T-cell (primary cell): ENCODE results near the gene RNF212. TPM values are rescaled to one million over a fixed set of nuclear protein-coding genes. Genes with fewer than 3 reads are reported as not detected.

Experiments
- ATAC-seq, 4 experiments: fragments of 200-7000 bp in 3 of 4; fragments of 150-1000 bp in 1 of 4; cut with Tn5 transposase; replicated peaks in 1 of 4; 1 replicate in 3 of 4; 2 replicates in 1 of 4; pipeline ENCODE4 v1.10.0; 2021; ENCODE audit warnings: moderate library complexity in 3 of 4, mild to moderate bottlenecking in 2 of 4, moderate number of reproducible peaks in 1 of 4
- CTCF ChIA-PET, 2 donors: fragments of 300-600 bp; sonication (Branson Sonifier 250); formaldehyde crosslinking; loops; one replicate each; lab custom pipeline; 2022; ENCODE audit warnings: antibody characterized with exemption in 2 of 2; lab: Charles Lee
- POLR2A ChIA-PET, 2 donors: fragments of 300-600 bp; sonication (Branson Sonifier 250); formaldehyde crosslinking; loops; one replicate each; lab custom pipeline; 2022; ENCODE audit warnings: antibody characterized with exemption in 2 of 2; lab: Charles Lee
- DNase-seq, 35 experiments: peaks; one replicate each; pipeline versions ENCODE4 v3.0.0 to v3.0.0-alpha.2; 2013 to 2023
- H3K27ac ChIP-seq: one replicate; pipeline ENCODE4 v1.5.1; 2013; ENCODE audit warnings: low read length
- H3K27me3 ChIP-seq, 2 experiments: replicated peaks in 1 of 2; 1 replicate in 1 of 2; 2 replicates in 1 of 2; pipeline versions ENCODE4 v1.6.1 to v1.7.0; 2013; ENCODE audit warnings: low read length in 1 of 2, mixed read lengths in 1 of 2; ENCODE audit not compliant: control insufficient read depth in 2 of 2, insufficient read depth in 2 of 2; ENCODE audit errors: extremely low read depth in 1 of 2
- H3K36me3 ChIP-seq, 2 donors: 1 replicate in 1 of 2; 2 replicates in 1 of 2; pipeline versions ENCODE4 v1.6.1 to v1.7.0; 2013; ENCODE audit warnings: low read length in 1 of 2; ENCODE audit not compliant: control insufficient read depth in 2 of 2, insufficient read depth in 1 of 2; ENCODE audit errors: extremely low read depth in 1 of 2
- H3K4me1 ChIP-seq, 2 experiments: 1 replicate in 1 of 2; 2 replicates in 1 of 2; pipeline versions ENCODE4 v1.6.1 to v1.7.0; 2013; ENCODE audit warnings: low read length in 2 of 2, mixed read lengths in 1 of 2; ENCODE audit not compliant: insufficient read depth in 2 of 2, control insufficient read depth in 1 of 2; ENCODE audit errors: extremely low read depth in 1 of 2
- H3K4me3 ChIP-seq, 2 donors: 1 replicate in 1 of 2; 2 replicates in 1 of 2; pipeline versions ENCODE4 v1.5.1 to v1.7.0; 2013; ENCODE audit warnings: mild to moderate bottlenecking in 2 of 2, low read length in 1 of 2, moderate library complexity in 1 of 2; ENCODE audit not compliant: control insufficient read depth in 1 of 2; ENCODE audit errors: extremely low read depth in 1 of 2
- H3K9me3 ChIP-seq: 2 replicates; pipeline ENCODE4 v1.7.0; 2013
- H3K27ac Mint-ChIP-seq, 2 donors: one replicate each; pipeline ENCODE4 v1.8.0; 2020 to 2021; ENCODE audit warnings: mild to moderate bottlenecking in 2 of 2, mixed read lengths in 2 of 2
- H3K27me3 Mint-ChIP-seq, 2 donors: one replicate each; pipeline ENCODE4 v1.8.0; 2021 to 2022; ENCODE audit warnings: mixed read lengths in 2 of 2
- H3K36me3 Mint-ChIP-seq: one replicate; pipeline ENCODE4 v1.8.0; 2021; ENCODE audit warnings: mixed read lengths
- H3K4me1 Mint-ChIP-seq, 3 donors: one replicate each; pipeline ENCODE4 v1.8.0; 2020 to 2022; ENCODE audit warnings: mixed read lengths in 3 of 3, mild to moderate bottlenecking in 1 of 3
- H3K4me3 Mint-ChIP-seq, 3 donors: one replicate each; pipeline ENCODE4 v1.8.0; 2020 to 2022; ENCODE audit warnings: mild to moderate bottlenecking in 3 of 3, mixed read lengths in 3 of 3, moderate library complexity in 3 of 3
- H3K9me3 Mint-ChIP-seq, 3 donors: one replicate each; pipeline ENCODE4 v1.8.0; 2020 to 2022; ENCODE audit warnings: mixed read lengths in 3 of 3
- WGBS: methylation state at CpG from one replicate; pipeline ENCODE4 v1.1.5; 2013; ENCODE audit warnings: missing lambda C conversion rate; ENCODE audit not compliant: insufficient coverage; 5-methylcytosine and 5-hydroxymethylcytosine counted together
- total RNA-seq, 35 experiments: library from RNA in 6 of 35; stranded (reverse) in 6 of 35; fragments of 120-200 nt in 1 of 35; gene quantifications; one replicate each; pipeline versions ENCODE4 v1.2.1 to v1.2.4 and lab custom pipeline; 2013 to 2026

The RNF212 gene
- total RNA-seq, 5 donors from 2014 or later (not counting 1 experiment from before 2014, with no cell fraction given), result 3.0 to 5.3 (median 3.9) TPM

- H3K27me3 Mint-ChIP-seq, result peaks cover 24 to 46% of the 10 kb centered on the region in 2 donors
- no peak overlapping the region for H3K4me3 Mint-ChIP-seq
- no peak for DNase-seq
- ATAC-seq, result no peak
- H3K36me3 Mint-ChIP-seq, result no peaks in the 10 kb centered on the region
- peaks cover 0 to 51% of the 10 kb centered on the region in 2 experiments for H3K27me3 ChIP-seq
- H3K36me3 ChIP-seq, result no peaks in the 10 kb centered on the region
- H3K4me1 Mint-ChIP-seq, result peaks cover 0 to 7% (median 0%) of the 10 kb centered on the region in 3 donors
- H3K27ac ChIP-seq, result no peak overlapping the region
- no peaks in the 10 kb centered on the region for H3K4me1 ChIP-seq
- H3K9me3 ChIP-seq, result no peaks in the 10 kb centered on the region
- 77% methylated on average over 19 of the region's 29 CpGs for WGBS
- POLR2A ChIA-PET, result no interaction called here
- H3K4me3 ChIP-seq, result no peak overlapping the region
- no peaks in the 10 kb centered on the region for H3K9me3 Mint-ChIP-seq
- CTCF ChIA-PET, result no interaction called here
- no peak overlapping the region for H3K27ac Mint-ChIP-seq
Observed at GRCh38 chr4:1082215-1083182, 30.9 kb downstream of the RNF212 start.

- DNase-seq (no peak), ATAC-seq (no peak)
- peaks cover 0 to 54% of the 10 kb centered on the region in 2 experiments for H3K27me3 ChIP-seq
- H3K4me3 ChIP-seq, result no peak overlapping the region
- no peak overlapping the region for H3K27ac ChIP-seq
- H3K4me1 ChIP-seq, result no peaks in the 10 kb centered on the region
- 75% methylated on average over 5 of the region's 8 CpGs for WGBS
- POLR2A ChIA-PET, result no interaction called here
- H3K36me3 ChIP-seq, result no peaks in the 10 kb centered on the region
- H3K27me3 Mint-ChIP-seq, result peaks cover 24 to 46% of the 10 kb centered on the region in 2 donors
- H3K4me3 Mint-ChIP-seq, result no peak overlapping the region
- CTCF ChIA-PET, result no interaction called here
- H3K27ac Mint-ChIP-seq, result no peak overlapping the region
- no peaks in the 10 kb centered on the region for H3K9me3 Mint-ChIP-seq
- no peaks in the 10 kb centered on the region for H3K9me3 ChIP-seq
- H3K4me1 Mint-ChIP-seq, result peaks cover 0 to 7% (median 0%) of the 10 kb centered on the region in 3 donors
- H3K36me3 Mint-ChIP-seq, result no peaks in the 10 kb centered on the region
Observed at GRCh38 chr4:1081689-1082040, 31.7 kb downstream of the RNF212 start.

- no peaks in the 10 kb centered on the region for H3K36me3 ChIP-seq
- Mint-ChIP-seq H3K4me1 (peaks cover 0 to 7% (median 0%) of the 10 kb centered on the region in 3 donors), H3K9me3 (no peaks in the 10 kb centered on the region), H3K27ac (no peak overlapping the region), H3K27me3 (peaks cover 24 to 46% of the 10 kb centered on the region in 2 donors), H3K4me3 (no peak overlapping the region), H3K36me3 (no peaks in the 10 kb centered on the region)
- ATAC-seq, result no peak
- no peaks in the 10 kb centered on the region for H3K4me1 ChIP-seq
- H3K27me3 ChIP-seq, result peaks cover 0 to 56% of the 10 kb centered on the region in 2 experiments
- DNase-seq, result no peak
- CTCF ChIA-PET, result no interaction called here
- no peaks in the 10 kb centered on the region for H3K9me3 ChIP-seq
- no peak overlapping the region for H3K27ac ChIP-seq
- H3K4me3 ChIP-seq, result no peak overlapping the region
- 66% methylated on average over 11 of the region's 12 CpGs for WGBS
- POLR2A ChIA-PET, result no interaction called here
Observed at GRCh38 chr4:1080961-1081688, 32.2 kb downstream of the RNF212 start.

DNA sequence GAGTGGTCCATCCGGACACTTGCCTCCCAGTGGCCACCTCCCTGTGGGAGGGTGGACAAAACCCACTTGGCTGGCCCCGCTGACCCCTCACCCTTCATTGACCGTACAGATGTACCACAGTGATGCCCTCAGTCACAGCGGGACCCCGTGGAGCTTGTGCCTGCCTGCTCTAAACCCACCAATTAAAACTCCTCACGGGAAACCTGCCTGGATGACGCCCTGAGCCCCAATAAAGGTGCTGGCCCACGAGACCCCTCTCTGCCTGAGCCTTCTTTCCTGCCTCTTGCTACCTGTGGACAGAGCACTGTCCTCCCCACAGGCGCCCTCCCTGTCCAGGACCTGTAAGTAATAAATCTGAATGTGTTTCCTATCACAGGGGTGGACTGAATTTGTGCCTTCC is 32.9 kb downstream of the RNF212 start:
- ChIA-PET POLR2A (no interaction called here), CTCF (no interaction called here)
- Mint-ChIP-seq H3K9me3 (no peaks in the 10 kb centered on the region), H3K36me3 (no peaks in the 10 kb centered on the region), H3K4me1 (peaks cover 0 to 7% (median 0%) of the 10 kb centered on the region in 3 donors), H3K27ac (no peak overlapping the region), H3K4me3 (no peak overlapping the region), H3K27me3 (peaks cover 24 to 42% of the 10 kb centered on the region in 2 donors)
- ATAC-seq (no peak), DNase-seq (no peak)
- Histone ChIP-seq H3K27ac (no peak overlapping the region), H3K36me3 (no peaks in the 10 kb centered on the region), H3K27me3 (peaks cover 0 to 56% of the 10 kb centered on the region in 2 experiments), H3K4me3 (no peak overlapping the region), H3K9me3 (no peaks in the 10 kb centered on the region), H3K4me1 (no peaks in the 10 kb centered on the region)
- WGBS, result 81% methylated on average over 6 of the region's 9 CpGs

- Mint-ChIP-seq H3K4me3 (no peak overlapping the region), H3K9me3 (no peaks in the 10 kb centered on the region), H3K27ac (no peak overlapping the region), H3K27me3 (peaks cover 24 to 42% of the 10 kb centered on the region in 2 donors), H3K36me3 (no peaks in the 10 kb centered on the region), H3K4me1 (peaks cover 0 to 7% (median 0%) of the 10 kb centered on the region in 3 donors)
- Histone ChIP-seq H3K27ac (no peak overlapping the region), H3K27me3 (peaks cover 0 to 59% of the 10 kb centered on the region in 2 experiments), H3K4me1 (no peaks in the 10 kb centered on the region), H3K4me3 (no peak overlapping the region), H3K9me3 (no peaks in the 10 kb centered on the region), H3K36me3 (no peaks in the 10 kb centered on the region)
- ChIA-PET CTCF (no interaction called here), POLR2A (no interaction called here)
- 86% methylated on average over 15 of the region's 17 CpGs for WGBS
- no peak for DNase-seq
- ATAC-seq, result no peak
Observed at GRCh38 chr4:1079711-1080265, 33.6 kb downstream of the RNF212 start.

DNA sequence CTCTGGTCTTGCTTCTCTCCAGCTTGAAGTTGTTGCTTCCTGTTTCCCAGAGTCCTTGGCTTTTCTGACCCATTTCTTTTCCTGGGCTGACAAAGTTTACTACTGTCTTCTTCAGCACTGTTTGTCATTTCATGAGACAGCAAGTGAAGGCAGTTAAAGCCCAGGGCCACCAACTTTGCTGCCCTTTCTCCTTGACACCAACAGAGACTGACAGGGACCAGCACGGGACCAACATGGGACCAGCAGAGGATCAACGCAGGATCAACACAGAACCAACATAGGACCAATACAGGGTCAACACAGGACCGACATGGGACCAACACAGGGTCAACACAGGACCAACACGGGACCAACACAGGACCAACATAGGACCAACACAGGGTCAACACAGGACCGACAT is 34.9 kb downstream of the RNF212 start:
- Mint-ChIP-seq H3K27me3 (peaks cover 24 to 42% of the 10 kb centered on the region in 2 donors), H3K36me3 (no peaks in the 10 kb centered on the region), H3K9me3 (no peaks in the 10 kb centered on the region), H3K4me1 (peaks cover 0 to 7% (median 0%) of the 10 kb centered on the region in 3 donors), H3K27ac (no peak overlapping the region), H3K4me3 (no peak overlapping the region)
- ATAC-seq (no peak), DNase-seq (no peak)
- Histone ChIP-seq H3K36me3 (no peaks in the 10 kb centered on the region), H3K27me3 (peaks cover 0 to 64% of the 10 kb centered on the region in 2 experiments), H3K4me1 (no peaks in the 10 kb centered on the region), H3K4me3 (no peak overlapping the region), H3K9me3 (no peaks in the 10 kb centered on the region), H3K27ac (no peak overlapping the region)
- POLR2A ChIA-PET, result no interaction called here
- WGBS, result 83% methylated on average over 4 of the region's 5 CpGs
- CTCF ChIA-PET, result no interaction called here
